K562 (cell line): ENCODE results near the gene HAPLN2. TPM values are rescaled to one million over a fixed set of nuclear protein-coding genes. Genes with fewer than 3 reads are reported as not detected.

Source experiments
- ATAC-seq: fragments of 200-7000 bp; cut with Tn5 transposase; 3 replicates; pipeline ENCODE4 v1.9.1; 2020; ENCODE audit warnings: moderate library complexity
- BruUV-seq: library from RNA; stranded (reverse); fragments of 400-500 nt; replicated peaks from 2 replicates; lab custom pipeline; 2021; lab: Mats Ljungman, UMichigan
- CTCF ChIA-PET: fragments of 300-600 bp; formaldehyde crosslinking; extraction: SDS; loops from one replicate; lab custom pipeline; 2021; ENCODE audit warnings: low intra/inter-chr PET ratio; lab: Yijun Ruan, JAX
- POLR2A ChIA-PET: fragments of 300-600, 350-650 bp; sonication (Branson Sonifier 250); formaldehyde crosslinking; extraction: SDS; loops from one replicate; lab custom pipeline; 2021; ENCODE audit warnings: antibody characterized with exemption, inconsistent platforms; lab: Yijun Ruan, JAX
- DNase-seq, 4 experiments: peaks; one replicate each; pipeline versions ENCODE4 v3.0.0 to v3.0.0-alpha.2; 2011 to 2018; ENCODE audit warnings: low spot score in 3 of 4, mixed read lengths in 3 of 4; ENCODE audit errors: extremely low read depth in 1 of 4
- FAIRE-seq: peaks from 2 replicates; lab custom pipeline; 2011; peaks lifted over from hg19 to GRCh38; lab: Jason Lieb, UNC
- H2AFZ ChIP-seq: 2 replicates; pipeline ENCODE4 v1.6.0; 2011; ENCODE audit warnings: low read depth, low read length, control low read depth, inconsistent platforms
- H3K27ac ChIP-seq: fragments of 200-600 bp; 3 replicates; pipeline ENCODE4 v1.8.0; 2011; ENCODE audit warnings: low read depth, mild to moderate bottlenecking, control low read depth, inconsistent platforms, low read length, moderate library complexity, mixed read lengths; ENCODE audit errors: extremely low read depth
- H3K27me3 ChIP-seq, 2 experiments: fragments of 300-600 bp in 1 of 2; 2 replicates in 1 of 2; 3 replicates in 1 of 2; pipeline versions ENCODE4 v1.6.0 to v1.8.0; 2011; ENCODE audit warnings: inconsistent platforms in 2 of 2, low read length in 2 of 2, mild to moderate bottlenecking in 1 of 2, mixed read lengths in 1 of 2, moderate library complexity in 1 of 2; ENCODE audit not compliant: control insufficient read depth in 2 of 2, insufficient read depth in 2 of 2
- H3K36me3 ChIP-seq: fragments of 300-600 bp; 3 replicates; pipeline ENCODE4 v1.8.0; 2011; ENCODE audit warnings: mild to moderate bottlenecking, low read length, inconsistent platforms; ENCODE audit not compliant: control insufficient read depth, insufficient read depth
- H3K4me1 ChIP-seq, 2 experiments: fragments of 200-600 bp in 1 of 2; replicated peaks in 1 of 2; 2 replicates in 1 of 2; 3 replicates in 1 of 2; pipeline versions ENCODE4 v1.5.1 to v1.8.0; 2011; ENCODE audit warnings: inconsistent platforms in 2 of 2, low read length in 2 of 2, mild to moderate bottlenecking in 1 of 2, mixed read lengths in 1 of 2, moderate library complexity in 1 of 2; ENCODE audit not compliant: control insufficient read depth in 2 of 2, insufficient read depth in 2 of 2
- H3K4me2 ChIP-seq: 2 replicates; pipeline ENCODE4 v1.6.1; 2011; ENCODE audit warnings: low read length, control low read depth, inconsistent platforms, mixed read lengths; ENCODE audit not compliant: insufficient read depth
- H3K4me3 ChIP-seq: fragments of 200-600 bp; sonication (generic), shearing (Covaris generic); 2 replicates; pipeline ENCODE4 v1.5.1; 2016; ENCODE audit warnings: control low read depth, inconsistent platforms
- H3K79me2 ChIP-seq: fragments of 200-600 bp; 3 replicates; pipeline ENCODE4 v1.8.0; 2011; ENCODE audit warnings: low read length, inconsistent platforms; ENCODE audit not compliant: control insufficient read depth, insufficient read depth
- H3K9ac ChIP-seq, 2 experiments: 2 replicates each; pipeline versions ENCODE4 v1.6.0 to v1.6.1; 2011; ENCODE audit warnings: low read depth in 2 of 2, low read length in 2 of 2, control low read depth in 1 of 2, inconsistent platforms in 1 of 2, mild to moderate bottlenecking in 1 of 2, mixed read lengths in 1 of 2; ENCODE audit not compliant: insufficient read depth in 1 of 2
- H3K9me1 ChIP-seq: one replicate; pipeline ENCODE4 v1.6.0; 2011; ENCODE audit warnings: inconsistent platforms, mild to moderate bottlenecking, low read length, moderate library complexity; ENCODE audit not compliant: control insufficient read depth, insufficient read depth
- H3K9me3 ChIP-seq: replicated peaks from 2 replicates; pipeline ENCODE4 v1.5.1; 2011; ENCODE audit warnings: low read depth, low read length, inconsistent platforms; ENCODE audit not compliant: control insufficient read depth, insufficient read depth
- H4K20me1 ChIP-seq: replicated peaks from 2 replicates; pipeline ENCODE4 v1.6.1; 2011; ENCODE audit warnings: low read length, inconsistent platforms, mixed read lengths; ENCODE audit not compliant: control insufficient read depth, insufficient read depth
- CHD2 ChIP-seq: IDR thresholded peaks from 2 replicates; pipeline ENCODE4 v1.6.1; 2011; ENCODE audit warnings: low read depth, low read length
- E2F6 ChIP-seq, 2 experiments: IDR thresholded peaks; 2 replicates each; pipeline ENCODE4 v1.6.1; 2011; ENCODE audit warnings: borderline replicate concordance in 1 of 2, control low read depth in 1 of 2, low read depth in 1 of 2, low read length in 1 of 2, mild to moderate bottlenecking in 1 of 2, mixed read lengths in 1 of 2, moderate library complexity in 1 of 2; ENCODE audit not compliant: insufficient read depth in 1 of 2, insufficient read length in 1 of 2, poor library complexity in 1 of 2, severe bottlenecking in 1 of 2; ENCODE audit errors: extremely low read depth in 1 of 2
- HCFC1 ChIP-seq: IDR thresholded peaks from 2 replicates; pipeline ENCODE4 v1.6.1; 2012; ENCODE audit warnings: low read depth, low read length, improper control_type of control experiment
- HDAC2 ChIP-seq: fragments of 450-650 bp; IDR thresholded peaks from 2 replicates; pipeline ENCODE4 v1.6.1; 2016; ENCODE audit warnings: mild to moderate bottlenecking
- MTF1 ChIP-seq: fragments of 250-450 bp; sonication (Bioruptor Pico); IDR thresholded peaks from 2 replicates; pipeline ENCODE4 v1.9.0; 2021; ENCODE audit warnings: moderate library complexity, mild to moderate bottlenecking, inconsistent platforms, borderline replicate concordance
- NCOR1 ChIP-seq: fragments of 450-650 bp; IDR thresholded peaks from 2 replicates; pipeline ENCODE4 v1.6.1; 2016; ENCODE audit warnings: mild to moderate bottlenecking, moderate library complexity
- NFXL1 ChIP-seq: fragments of 450-650 bp; formaldehyde crosslinking; IDR thresholded peaks from 2 replicates; pipeline ENCODE4 v1.4.0; 2021; ENCODE audit warnings: mild to moderate bottlenecking
- NR2C2 ChIP-seq, 2 experiments: fragments of 200-800 bp in 1 of 2; sonication (Bioruptor generic) in 1 of 2; sonication (generic) in 1 of 2; formaldehyde crosslinking in 1 of 2; IDR thresholded peaks; 2 replicates each; pipeline versions ENCODE4 v1.6.1 to v1.8.0; 2016 to 2022; ENCODE audit warnings: mild to moderate bottlenecking in 1 of 2, missing compliant biosample characterization in 1 of 2, missing genetic modification characterization in 1 of 2, missing genetic modification reagents in 1 of 2
- NRF1 ChIP-seq, 2 experiments: fragments of 450-650 bp; IDR thresholded peaks in 1 of 2; conservative IDR thresholded peaks in 1 of 2; 2 replicates each; pipeline ENCODE4 v1.6.1; 2014; ENCODE audit warnings: mild to moderate bottlenecking in 2 of 2
- RCOR1 ChIP-seq, 2 experiments: IDR thresholded peaks; 2 replicates each; pipeline ENCODE4 v1.6.1; 2012; ENCODE audit warnings: low read depth in 2 of 2, low read length in 2 of 2, borderline replicate concordance in 1 of 2, improper control_type of control experiment in 1 of 2
- RHOXF2B ChIP-seq: fragments of 250-450 bp; sonication (Bioruptor Pico); conservative IDR thresholded peaks from 2 replicates; pipeline ENCODE4 v1.5.1; 2021
- SMARCC2 ChIP-seq: fragments of 450-650 bp; IDR thresholded peaks from 2 replicates; pipeline ENCODE4 v1.6.1; 2017; ENCODE audit warnings: antibody characterized with exemption, moderate library complexity, mild to moderate bottlenecking, low read depth
- SMARCE1 ChIP-seq: fragments of 450-650 bp; IDR thresholded peaks from 2 replicates; pipeline ENCODE4 v1.7.1; 2016; ENCODE audit warnings: mild to moderate bottlenecking
- TCF7L2 ChIP-seq: fragments of 150-350 bp; IDR thresholded peaks from 2 replicates; pipeline ENCODE4 v1.6.1; 2016; ENCODE audit warnings: low read depth, mild to moderate bottlenecking, low read length, moderate library complexity
- TCFL5 ChIP-seq: fragments of 250-450 bp; sonication (Bioruptor Pico); conservative IDR thresholded peaks from 2 replicates; pipeline ENCODE4 v1.6.1; 2021; ENCODE audit warnings: mild to moderate bottlenecking, moderate library complexity, matching md5 sums
- ZNF431 ChIP-seq: sonication (generic); formaldehyde crosslinking; IDR thresholded peaks from 2 replicates; pipeline ENCODE4 v1.8.0; 2022; ENCODE audit warnings: mild to moderate bottlenecking, missing genetic modification reagents
- ZNF699 ChIP-seq: fragments of 250-450 bp; sonication (Bioruptor Pico); IDR thresholded peaks from 2 replicates; pipeline ENCODE4 v1.8.0; 2021; ENCODE audit warnings: mild to moderate bottlenecking, moderate library complexity; ENCODE audit not compliant: insufficient replicate concordance
- WGBS: fragments of 100-300 bp; shearing (Covaris generic); methylation state at CpG from one replicate; pipeline ENCODE4 v1.1.6; 2016; ENCODE audit warnings: low coverage, mixed read lengths; ENCODE audit not compliant: insufficient coverage; ENCODE audit errors: missing lambda C conversion rate; 5-methylcytosine and 5-hydroxymethylcytosine counted together
- in situ Hi-C: fragments of 300-500 bp; cut with MboI; formaldehyde crosslinking; loops from 4 replicates; pipeline ENCODE4 v1.15.0; 2018; ENCODE audit warnings: inconsistent platforms, mixed read lengths
- intact Hi-C: fragments of 100-400 bp; cut with micrococcal nuclease; formaldehyde crosslinking; loops from 2 replicates; pipeline ENCODE4 v1.14.2; 2022
- polyA plus RNA-seq, 8 experiments: library from polyadenylated mRNA; depleted of rRNA in 4 of 8; stranded (reverse) in 5 of 8; unstranded in 3 of 8; fragments of >200 nt; fragmentation: Nextera tagmentation in 2 of 8; fragmentation: Illumina TruSeq in 1 of 8; extraction: Ambion mirVana in 2 of 8; extraction: Trizol in 1 of 8; gene quantifications; 2 replicates each; pipeline versions ENCODE4 v1.2.1 to v1.2.3, GENCODE V29; 2011 to 2014; ENCODE audit warnings: inconsistent platforms in 1 of 8, missing spikeins in 1 of 8
- total RNA-seq, 7 experiments: library from RNA; depleted of rRNA in 6 of 7; stranded (reverse); fragments of >200 nt in 6 of 7; fragmentation: Illumina TruSeq in 2 of 7; extraction: Trizol in 2 of 7; gene quantifications; 2 replicates each; pipeline versions ENCODE4 v1.2.1 to v1.2.3, GENCODE V29; 2011 to 2021; ENCODE audit warnings: low replicate concordance in 1 of 7
- TF ChIP-seq, protein P1 (sequence below): sonication (generic); formaldehyde crosslinking; IDR thresholded peaks from 2 replicates; pipeline ENCODE4 v1.8.1; 2023; ENCODE audit warnings: mild to moderate bottlenecking, missing genetic modification reagents

Gene HAPLN2
- total and polyA plus RNA-seq, 9 of the 15 experiments (the other 6 are each of a cell fraction or from before 2014, with no cell fraction given) = 0.14 to 5.2 (median 3.8) TPM; not detected in 4

GRCh38 chr1:156592910-156593660 is 26.1 kb upstream of the HAPLN2 start:
- Histone ChIP-seq H2AFZ (no peak overlapping the region), H3K9me1 (no peaks in the 10 kb centered on the region), H3K9me3 (no peaks in the 10 kb centered on the region), H3K4me1 (peaks cover 7 to 15% of the 10 kb centered on the region in 2 experiments; a peak in 4 of 5 replicates), H3K79me2 (peaks cover 26% of the 10 kb centered on the region), H3K9ac (peak overlapping the region in 1 of 2 experiments; percentile 88; a peak in 3 of 4 replicates), H3K4me2 (peak overlapping the region; percentile 96; the same call in 1 of the 2 replicates), H3K36me3 (peaks cover 60% of the 10 kb centered on the region), H4K20me1 (no peaks in the 10 kb centered on the region), H3K27ac (no peak overlapping the region), H3K4me3 (peak overlapping the region; percentile 88; the same call in 1 of the 2 replicates), H3K27me3 (no peaks in the 10 kb centered on the region)
- ATAC-seq (no peak), FAIRE-seq (no peak), DNase-seq (no peak)
- intact Hi-C loops (no loop called here), in situ Hi-C loops (no loop called here)
- WGBS = 78% methylated on average over 8 of the region's 8 CpGs
- CTCF ChIA-PET = no interaction called here
- BruUV-seq = no TSS peak
- POLR2A ChIA-PET = interaction anchor here (0.6 to 2.6 kb wide), 13 partner anchors 7 to 869 kb away, joined by 3 to 13 read pairs (median 4); partner anchors contain the start of genes GPATCH4 and TTC24
- TF ChIP-seq E2F6 (IDR thresholded peaks at IDR 0.05; ENCODE audit: borderline replicate concordance in 1 of 2, extremely low read depth in 1 of 2, insufficient read depth in 1 of 2, insufficient read length in 1 of 2, low read depth in 1 of 2, low read length in 1 of 2, poor library complexity in 1 of 2, severe bottlenecking in 1 of 2) = no peak
- TF ChIP-seq HDAC2 = 0 out of 2 replicates have a peak, but pooled peaks have one; percentile 35
- no peak for TF ChIP-seq TCF7L2
- TF ChIP-seq ZNF431 = no peak
- no peak for TF ChIP-seq HCFC1
- no peak for TF ChIP-seq NR2C2 (CRISPR knock-in tag; IDR thresholded peaks at IDR 0.05)
- TF ChIP-seq NR2C2 (tag; IDR thresholded peaks at IDR 0.05) = no peak
- TF ChIP-seq ZNF699 (CRISPR knock-in tag) = no peak
- TF ChIP-seq SMARCC2 = no peak
- no peak for TF ChIP-seq CHD2
- TF ChIP-seq NCOR1 = no peak
- no peak for TF ChIP-seq NRF1 (conservative IDR thresholded peaks at IDR 0.05 in 1 of 2, IDR thresholded peaks at IDR 0.05 in 1 of 2)
- TF ChIP-seq RCOR1 (IDR thresholded peaks at IDR 0.05; ENCODE audit: borderline replicate concordance in 1 of 2, low read depth in 2 of 2, low read length in 2 of 2) = peak in 1 of 2 experiments; percentile 38; a peak in 1 of 4 replicates
- TF ChIP-seq MTF1 = no peak
- TF ChIP-seq NFXL1 (CRISPR knock-in tag) = no peak
- no peak for TF ChIP-seq SMARCE1
- TF ChIP-seq, protein P1, sequence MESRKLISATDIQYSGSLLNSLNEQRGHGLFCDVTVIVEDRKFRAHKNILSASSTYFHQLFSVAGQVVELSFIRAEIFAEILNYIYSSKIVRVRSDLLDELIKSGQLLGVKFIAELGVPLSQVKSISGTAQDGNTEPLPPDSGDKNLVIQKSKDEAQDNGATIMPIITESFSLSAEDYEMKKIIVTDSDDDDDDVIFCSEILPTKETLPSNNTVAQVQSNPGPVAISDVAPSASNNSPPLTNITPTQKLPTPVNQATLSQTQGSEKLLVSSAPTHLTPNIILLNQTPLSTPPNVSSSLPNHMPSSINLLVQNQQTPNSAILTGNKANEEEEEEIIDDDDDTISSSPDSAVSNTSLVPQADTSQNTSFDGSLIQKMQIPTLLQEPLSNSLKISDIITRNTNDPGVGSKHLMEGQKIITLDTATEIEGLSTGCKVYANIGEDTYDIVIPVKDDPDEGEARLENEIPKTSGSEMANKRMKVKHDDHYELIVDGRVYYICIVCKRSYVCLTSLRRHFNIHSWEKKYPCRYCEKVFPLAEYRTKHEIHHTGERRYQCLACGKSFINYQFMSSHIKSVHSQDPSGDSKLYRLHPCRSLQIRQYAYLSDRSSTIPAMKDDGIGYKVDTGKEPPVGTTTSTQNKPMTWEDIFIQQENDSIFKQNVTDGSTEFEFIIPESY = no peak
- TF ChIP-seq TCFL5 = no peak
- no peak for TF ChIP-seq RHOXF2B (CRISPR knock-in tag)
